ENCODE results near the gene MYG1. TPM values are rescaled to one million over a fixed set of nuclear protein-coding genes. Genes with fewer than 3 reads are reported as not detected.

MYG1 gene
- total and polyA plus RNA-seq, 2 of the 4 experiments (the other 2 are of a cell fraction), result 49.8 to 63.7 TPM

GRCh38 chr12:53340398-53340797, 40.9 kb downstream of the MYG1 start:
- ChIA-PET CTCF (no interaction called here), POLR2A (ENCODE audit: unreplicated experiment) (no interaction called here)
- no peak overlapping the region for H2AFZ ChIP-seq (replicated peaks; ENCODE audit: low read length, poor library complexity)
- H3K4me1 ChIP-seq (ENCODE audit: control insufficient read depth, insufficient read depth, low read length), result peaks cover 3% of the 10 kb centered on the region; the same call in 1 of the 2 replicates
- dilution Hi-C loops (cut with HindIII; ENCODE audit: low sequenced_read_pairs, unreplicated experiment) (no loop called here), in situ Hi-C loops (cut with MboI; ENCODE audit: low sequenced_read_pairs) (no loop called here), intact Hi-C loops (cut with micrococcal nuclease) (no loop called here)
- no peak overlapping the region for H3K23ac ChIP-seq (ENCODE audit: low read depth, low read length)
- H3K79me1 ChIP-seq (ENCODE audit: low read depth in 1 of 2, low read length in 2 of 2), result no peaks in the 10 kb centered on the region
- no peak overlapping the region for H3K4me3 ChIP-seq (ENCODE audit: insufficient read depth, low read depth, low read length)
- no peak overlapping the region for H3K56ac ChIP-seq (ENCODE audit: extremely low read depth, insufficient read depth, low read length)
- H3K9me3 ChIP-seq (ENCODE audit: control insufficient read depth, insufficient read depth, low read length), result no peaks in the 10 kb centered on the region
- H2BK20ac ChIP-seq (ENCODE audit: low read depth, low read length), result no peak overlapping the region
- no peak for DNase-seq
- no peak overlapping the region for H3K18ac ChIP-seq (ENCODE audit: low read depth, low read length)
- 0 out of 2 replicates have a peak, but pooled peaks cover 3% of the 10 kb centered on the region for H3K9me1 ChIP-seq (ENCODE audit: insufficient read depth, low read length)
- H2AK9ac ChIP-seq (replicated peaks; ENCODE audit: low read depth, low read length, poor library complexity), result no peak overlapping the region
- H4K8ac ChIP-seq (ENCODE audit: low read depth in 2 of 2, low read length in 2 of 2), result no peak overlapping the region
- no peaks in the 10 kb centered on the region for H3K36me3 ChIP-seq (ENCODE audit: control insufficient read depth, insufficient read depth, low read length)
- H2BK5ac ChIP-seq (ENCODE audit: low read depth, low read length, poor library complexity, severe bottlenecking), result no peak overlapping the region
- no peak for TF ChIP-seq SMC3 (IDR thresholded peaks at IDR 0.05; ENCODE audit: low read depth, low read length)
- TF ChIP-seq MAFK (IDR thresholded peaks at IDR 0.05; ENCODE audit: low read depth, low read length), result no peak
- no peak for TF ChIP-seq ELK1 (IDR thresholded peaks at IDR 0.05; ENCODE audit: borderline replicate concordance, low read depth, low read length)
- TF ChIP-seq RCOR1 (IDR thresholded peaks at IDR 0.05; ENCODE audit: insufficient replicate concordance, low read length), result no peak
- no peak for TF ChIP-seq FOS (IDR thresholded peaks at IDR 0.05; ENCODE audit: low read depth, low read length)
- no peak for TF ChIP-seq CHD1 (IDR thresholded peaks at IDR 0.05; ENCODE audit: low read depth, low read length)
- no peak for TF ChIP-seq NFE2L2 (IDR thresholded peaks at IDR 0.05; ENCODE audit: low read depth, low read length)
- TF ChIP-seq MAZ (IDR thresholded peaks at IDR 0.05; ENCODE audit: borderline replicate concordance, low read depth, low read length), result no peak
- TF ChIP-seq RFX5 (IDR thresholded peaks at IDR 0.05; ENCODE audit: low read depth, low read length), result no peak
- no peak for TF ChIP-seq POLR2A (IDR thresholded peaks at IDR 0.05; ENCODE audit: low read depth, low read length)
- TF ChIP-seq MXI1 (IDR thresholded peaks at IDR 0.05; ENCODE audit: borderline replicate concordance, low read depth, low read length), result no peak
- TF ChIP-seq USF2 (IDR thresholded peaks at IDR 0.05; ENCODE audit: low read depth, low read length), result no peak
- TF ChIP-seq CEBPB (IDR thresholded peaks at IDR 0.05; ENCODE audit: low read depth, low read length), result no peak
- TF ChIP-seq RAD21 (IDR thresholded peaks at IDR 0.05; ENCODE audit: low read length), result no peak
- no peak for TF ChIP-seq CTCF (conservative IDR thresholded peaks at IDR 0.05; ENCODE audit: low read depth, low read length)
- no peak for TF ChIP-seq BHLHE40 (IDR thresholded peaks at IDR 0.05; ENCODE audit: low read depth, low read length)
- no peak overlapping the region for H4K5ac ChIP-seq (ENCODE audit: low read depth, low read length)
- peaks cover 53% of the 10 kb centered on the region for H3K27me3 ChIP-seq (ENCODE audit: control insufficient read depth, insufficient read depth, low read length)
- no peak overlapping the region for H3K4ac ChIP-seq (ENCODE audit: low read depth, low read length)
- no peak overlapping the region for H2BK120ac ChIP-seq (ENCODE audit: low read depth, low read length)
- no peak overlapping the region for H4K91ac ChIP-seq (ENCODE audit: insufficient read depth, low read depth, low read length)
- no CpG with 5 or more reads among the region's 9 CpGs for WGBS, 2 experiments (ENCODE audit: extremely low coverage in 2 of 2, insufficient read length in 1 of 2)
- H3K4me2 ChIP-seq (ENCODE audit: low read depth, low read length), result no peak overlapping the region
- H2BK15ac ChIP-seq (ENCODE audit: low read depth, low read length), result no peak overlapping the region
- no peak overlapping the region for H3K27ac ChIP-seq (ENCODE audit: insufficient read depth, low read length)
- BruUV-seq (replicated peaks), result no TSS peak
- no peaks in the 10 kb centered on the region for H4K20me1 ChIP-seq (ENCODE audit: insufficient read depth, low read length)
- H2AK5ac ChIP-seq (ENCODE audit: low read depth, low read length), result no peak overlapping the region
- no peak overlapping the region for H3K9ac ChIP-seq (ENCODE audit: low read depth, low read length)
- no peak for ATAC-seq (ENCODE audit: low read depth)
- no peak overlapping the region for H3K14ac ChIP-seq (replicated peaks; ENCODE audit: low read depth, low read length)

Data from IMR-90 (cell line).